GM23248 (cell line): Measurements from ENCODE around the gene NUP210.

ENCODE experiments used
- EZH2 ChIP-seq: fragments of 200-600 bp; sonication (generic); IDR thresholded peaks from 2 replicates; pipeline ENCODE4 v1.6.1; 2018; ENCODE audit warnings: antibody characterized with exemption, mild to moderate bottlenecking; ENCODE audit not compliant: insufficient read depth, poor library complexity, severe bottlenecking
- EZH2phosphoT487 ChIP-seq: fragments of 200-600 bp; sonication (generic); IDR thresholded peaks from 2 replicates; pipeline ENCODE4 v1.6.1; 2018; ENCODE audit warnings: antibody characterized with exemption, moderate library complexity, mild to moderate bottlenecking, low read depth; ENCODE audit not compliant: insufficient read depth

DNA sequence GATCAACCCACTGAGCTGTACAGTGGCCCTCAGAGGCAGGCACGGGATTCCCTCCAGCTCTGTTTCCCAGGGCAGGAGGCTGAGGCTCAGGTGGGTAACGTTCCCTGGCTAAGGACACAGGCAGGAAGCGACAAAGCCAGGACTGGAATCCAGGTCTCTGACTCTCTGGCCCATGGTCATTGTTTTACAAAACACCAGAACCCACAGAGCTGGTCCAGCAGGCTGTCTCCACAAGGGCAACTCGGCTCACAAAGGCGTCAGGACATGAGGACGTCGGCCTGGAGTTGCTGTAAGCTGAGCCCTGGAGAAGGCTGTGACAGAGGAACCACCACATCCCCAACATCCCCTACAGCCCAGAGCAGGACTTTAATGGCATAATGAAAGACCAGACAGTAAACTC lies 30.7 kb downstream of the NUP210 start:
- TF ChIP-seq EZH2 (no peak), EZH2phosphoT487 (no peak)
